ENCODE results near the gene OTX1. TPM values are rescaled to one million over a fixed set of nuclear protein-coding genes. Genes with fewer than 3 reads are reported as not detected.
A peak's percentile ranks its signal among the peaks of the same experiment; 100 is the strongest.

OTX1 gene
- total RNA-seq, 2 experiments from 2014 or later, result not detected

GRCh38 chr2:63047321-63048279, 3.0 kb upstream of the OTX1 start:
- intact Hi-C loops (cut with DNase I, micrococcal nuclease), result loop anchor here in 1 of 2 experiments (1.0 kb wide), 1 partner anchor 10 kb away; no protein-coding TSS in a partner anchor

GRCh38 chr2:63048367-63049171, 2.1 kb upstream of the OTX1 start:
- Mint-ChIP-seq H3K36me3 (ENCODE audit: low read depth) (peaks cover 17% of the 10 kb centered on the region), H3K27ac (no peak overlapping the region), H3K9me3 (ENCODE audit: low read depth) (no peaks in the 10 kb centered on the region), H3K4me3 (peak overlapping the region; percentile 75), H3K27me3 (peaks cover 71% of the 10 kb centered on the region), H3K4me1 (peaks cover 44% of the 10 kb centered on the region)
- ATAC-seq (no peak), DNase-seq (peak; percentile 29)
- ChIA-PET CTCF (no interaction called here), POLR2A (no interaction called here)
- intact Hi-C loops (cut with DNase I, micrococcal nuclease), result loop anchor here (1.0 kb wide), 2 partner anchors 9 to 10 kb away; no protein-coding TSS in a partner anchor

More at GRCh38 chr2:63047321-63048279, 3.0 kb upstream of the OTX1 start:
- Mint-ChIP-seq H3K9me3 (ENCODE audit: low read depth) (no peaks in the 10 kb centered on the region), H3K27ac (no peak overlapping the region), H3K4me1 (peaks cover 37% of the 10 kb centered on the region), H3K4me3 (peak overlapping the region; percentile 30), H3K36me3 (ENCODE audit: low read depth) (peaks cover 17% of the 10 kb centered on the region), H3K27me3 (peaks cover 63% of the 10 kb centered on the region)
- DNase-seq, result peak; percentile 48
- POLR2A ChIA-PET, result interaction anchor here (0.6 kb wide), 1 partner anchor 795 kb away, joined by 3 read pairs; no protein-coding TSS in a partner anchor
- ATAC-seq, result no peak
- CTCF ChIA-PET, result interaction anchor here (0.6 to 0.7 kb wide), 3 partner anchors 109 to 1560 kb away, joined by 3 to 4 read pairs (median 3); no protein-coding TSS in a partner anchor

- peak; percentile 24 for DNase-seq
- peaks cover 74% of the 10 kb centered on the region for H3K27me3 Mint-ChIP-seq
- peak overlapping the region; percentile 75 for H3K4me3 Mint-ChIP-seq
- H3K36me3 Mint-ChIP-seq (ENCODE audit: low read depth), result peaks cover 14% of the 10 kb centered on the region
- H3K4me1 Mint-ChIP-seq, result peaks cover 49% of the 10 kb centered on the region
- no peaks in the 10 kb centered on the region for H3K9me3 Mint-ChIP-seq (ENCODE audit: low read depth)
- intact Hi-C loops (cut with DNase I, micrococcal nuclease), result loop anchor here in 1 of 2 experiments (1.0 kb wide), 1 partner anchor 9 kb away; no protein-coding TSS in a partner anchor
- POLR2A ChIA-PET, result no interaction called here
- no peak for ATAC-seq
- CTCF ChIA-PET, result no interaction called here
- H3K27ac Mint-ChIP-seq, result no peak overlapping the region
These were observed 1.2 kb upstream of the OTX1 start for GRCh38 chr2:63049211-63049969.

- Mint-ChIP-seq H3K27me3 (peaks cover 77% of the 10 kb centered on the region), H3K4me3 (peak overlapping the region; percentile 75), H3K27ac (peak overlapping the region; percentile 47), H3K9me3 (ENCODE audit: low read depth) (no peaks in the 10 kb centered on the region), H3K4me1 (peaks cover 54% of the 10 kb centered on the region), H3K36me3 (ENCODE audit: low read depth) (peaks cover 10% of the 10 kb centered on the region)
- peak; percentile 51 for DNase-seq
- CTCF ChIA-PET, result no interaction called here
- peak; percentile 42 for ATAC-seq
- intact Hi-C loops (cut with DNase I, micrococcal nuclease), result loop anchor here (1.0 to 10.0 kb wide), 10 partner anchors 8 to 792 kb away; partner anchors contain the start of genes MDH1 (in 2 of the 2), WDPCP (in 2 of the 2), EHBP1 (in 1 of the 2) and UGP2 (in 1 of the 2)
- POLR2A ChIA-PET, result no interaction called here
These were observed 678 bp upstream of the OTX1 start for GRCh38 chr2:63049970-63050333.

GRCh38 chr2:63051042-63051794, 588 bp downstream of the OTX1 start:
- peaks cover 67% of the 10 kb centered on the region for H3K4me1 Mint-ChIP-seq
- H3K27me3 Mint-ChIP-seq, result peaks cover 79% of the 10 kb centered on the region
- DNase-seq, result peak; percentile 30
- H3K4me3 Mint-ChIP-seq, result peak overlapping the region; percentile 71
- ChIA-PET POLR2A (interaction anchor here (0.6 kb wide), 1 partner anchor 352 kb away, joined by 5 read pairs; no protein-coding TSS in a partner anchor), CTCF (interaction anchor here (0.7 kb wide), 1 partner anchor 117 kb away, joined by 3 read pairs; no protein-coding TSS in a partner anchor)
- intact Hi-C loops (cut with DNase I, micrococcal nuclease), result loop anchor here (2.0 to 10.0 kb wide), 9 partner anchors 264 to 791 kb away; partner anchors contain the start of genes MDH1 (in 2 of the 2), WDPCP (in 2 of the 2), EHBP1 (in 1 of the 2) and UGP2 (in 1 of the 2)
- no peaks in the 10 kb centered on the region for H3K9me3 Mint-ChIP-seq (ENCODE audit: low read depth)
- no peak overlapping the region for H3K27ac Mint-ChIP-seq
- no peak for ATAC-seq
- H3K36me3 Mint-ChIP-seq (ENCODE audit: low read depth), result no peaks in the 10 kb centered on the region

GRCh38 chr2:63051795-63052333, 1.2 kb downstream of the OTX1 start:
- intact Hi-C loops (cut with DNase I, micrococcal nuclease), result loop anchor here (2.0 to 10.0 kb wide), 9 partner anchors 265 to 790 kb away; partner anchors contain the start of genes MDH1 (in 2 of the 2), WDPCP (in 2 of the 2), EHBP1 (in 1 of the 2) and UGP2 (in 1 of the 2)
- Mint-ChIP-seq H3K4me3 (no peak overlapping the region), H3K27me3 (peaks cover 79% of the 10 kb centered on the region), H3K27ac (no peak overlapping the region), H3K36me3 (ENCODE audit: low read depth) (no peaks in the 10 kb centered on the region), H3K4me1 (peaks cover 70% of the 10 kb centered on the region), H3K9me3 (ENCODE audit: low read depth) (no peaks in the 10 kb centered on the region)
- CTCF ChIA-PET, result interaction anchor here (0.7 kb wide), 1 partner anchor 116 kb away, joined by 3 read pairs; no protein-coding TSS in a partner anchor
- peak; percentile 18 for DNase-seq
- no peak for ATAC-seq
- POLR2A ChIA-PET, result interaction anchor here (0.6 kb wide), 1 partner anchor 351 kb away, joined by 5 read pairs; no protein-coding TSS in a partner anchor

GRCh38 chr2:63052411-63053080, 1.9 kb downstream of the OTX1 start:
- Mint-ChIP-seq H3K27ac (no peak overlapping the region), H3K4me1 (peaks cover 71% of the 10 kb centered on the region), H3K4me3 (no peak overlapping the region), H3K36me3 (ENCODE audit: low read depth) (no peaks in the 10 kb centered on the region), H3K9me3 (ENCODE audit: low read depth) (no peaks in the 10 kb centered on the region), H3K27me3 (peaks cover 79% of the 10 kb centered on the region)
- ChIA-PET CTCF (interaction anchor here (0.6 kb wide), 1 partner anchor 49 kb away, joined by 3 read pairs; no protein-coding TSS in a partner anchor), POLR2A (no interaction called here)
- ATAC-seq (no peak), DNase-seq (peak; percentile 14)
- intact Hi-C loops (cut with DNase I, micrococcal nuclease), result loop anchor here (5.0 to 10.0 kb wide), 6 partner anchors 265 to 790 kb away; partner anchors contain the start of genes MDH1 (in 1 of the 2), UGP2 (in 1 of the 2) and WDPCP (in 1 of the 2)

- H3K27me3 Mint-ChIP-seq, result peaks cover 81% of the 10 kb centered on the region
- no peak overlapping the region for H3K27ac Mint-ChIP-seq
- intact Hi-C loops (cut with DNase I, micrococcal nuclease), result loop anchor here (5.0 to 10.0 kb wide), 6 partner anchors 266 to 789 kb away; partner anchors contain the start of genes MDH1 (in 1 of the 2), UGP2 (in 1 of the 2) and WDPCP (in 1 of the 2)
- peaks cover 73% of the 10 kb centered on the region for H3K4me1 Mint-ChIP-seq
- ChIA-PET CTCF (interaction anchor here (0.6 kb wide), 1 partner anchor 50 kb away, joined by 3 read pairs; no protein-coding TSS in a partner anchor), POLR2A (interaction anchor here (0.6 kb wide), 1 partner anchor 29 kb away, joined by 5 read pairs; no protein-coding TSS in a partner anchor)
- H3K9me3 Mint-ChIP-seq (ENCODE audit: low read depth), result no peaks in the 10 kb centered on the region
- ATAC-seq, result no peak
- H3K36me3 Mint-ChIP-seq (ENCODE audit: low read depth), result no peaks in the 10 kb centered on the region
- DNase-seq, result peak; percentile 11
- H3K4me3 Mint-ChIP-seq, result no peak overlapping the region
These were observed 2.7 kb downstream of the OTX1 start for GRCh38 chr2:63053081-63053888.
